Astrocyte of the spinal cord (primary cell): ENCODE results near the gene FAM53C.

Source experiments
- DNase-seq: peaks from one replicate; pipeline ENCODE4 v3.0.0; 2011; ENCODE audit warnings: low read depth, low spot score
- H3K4me3 ChIP-seq: 2 replicates; pipeline ENCODE4 v1.5.1; 2011; ENCODE audit warnings: low read depth, mild to moderate bottlenecking, low read length, moderate library complexity
- CTCF ChIP-seq: IDR thresholded peaks from 2 replicates; pipeline ENCODE4 v1.5.1; 2012; ENCODE audit warnings: low read depth, mild to moderate bottlenecking, low read length, inconsistent platforms
- in situ Hi-C: cut with HindIII; loops from 2 replicates; pipeline ENCODE4 v1.10.0; 2017; ENCODE audit warnings: low sequenced_read_pairs

Gene FAM53C

DNA sequence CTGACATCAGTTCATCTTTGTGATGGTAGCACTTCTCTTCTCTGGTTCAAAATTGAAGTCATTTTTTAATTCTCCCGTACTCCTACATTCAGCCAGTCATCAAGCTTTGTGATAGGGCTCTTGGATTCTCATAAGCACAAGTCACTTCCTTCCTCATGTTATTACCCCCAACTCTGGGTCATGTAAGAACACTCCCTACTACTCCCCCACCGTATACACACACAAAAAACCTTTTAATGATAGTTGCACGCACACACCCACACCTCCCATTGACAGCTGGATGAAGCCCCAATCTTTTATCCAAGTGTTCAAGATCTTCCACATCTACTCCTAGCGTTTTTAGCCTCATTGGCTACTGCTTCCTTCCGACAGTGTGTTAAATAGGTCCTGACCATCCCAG is 31.2 kb downstream of the FAM53C start:
- in situ Hi-C loops: no loop called here
- no peak for TF ChIP-seq CTCF
- no peak overlapping the region for H3K4me3 ChIP-seq
- no peak for DNase-seq

- in situ Hi-C loops: no loop called here
- no peak overlapping the region for H3K4me3 ChIP-seq
- no peak for DNase-seq
- TF ChIP-seq CTCF: no peak
These were observed 31.6 kb downstream of the FAM53C start for GRCh38 chr5:138369706-138370105.

DNA sequence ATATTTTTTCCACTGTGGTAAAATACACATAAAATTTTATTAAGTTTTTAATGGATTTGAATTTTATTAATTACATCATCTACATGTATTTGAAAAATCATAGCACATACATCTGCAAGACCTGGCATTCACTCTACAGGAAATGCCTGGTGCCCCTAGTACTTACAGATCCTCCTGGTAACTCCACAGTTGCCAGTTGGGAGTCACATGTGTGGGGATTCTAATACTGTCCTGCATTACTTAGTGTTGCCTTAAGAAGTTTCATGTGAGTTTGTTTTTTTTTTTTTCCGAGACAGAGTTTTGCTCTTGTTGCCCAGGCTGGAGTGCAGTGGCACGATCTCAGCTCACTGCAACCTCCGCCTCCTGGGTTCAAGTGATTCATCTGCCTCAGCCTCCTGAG is 32.5 kb downstream of the FAM53C start:
- no peak for DNase-seq
- no peak overlapping the region for H3K4me3 ChIP-seq
- no peak for TF ChIP-seq CTCF
- in situ Hi-C loops: no loop called here

DNA sequence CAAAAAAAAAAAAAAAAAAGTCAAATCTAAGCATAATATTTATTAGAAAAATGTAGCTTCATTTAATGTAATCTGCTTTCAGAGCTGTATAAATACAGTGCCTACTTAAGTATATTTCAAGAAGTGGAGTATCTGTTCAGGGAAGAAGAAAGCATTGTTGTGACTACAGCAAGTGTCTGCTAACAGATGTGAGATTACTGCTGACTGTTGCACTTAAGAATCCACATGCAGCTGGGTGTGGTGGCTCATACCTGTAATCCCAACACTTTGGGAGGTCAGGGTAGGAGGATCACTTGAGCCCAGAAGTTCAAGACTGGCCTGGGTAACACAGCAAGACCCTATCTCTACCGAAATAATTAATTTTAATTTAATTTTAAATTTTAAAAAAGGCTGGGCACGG is 33.4 kb downstream of the FAM53C start:
- no peak for TF ChIP-seq CTCF
- in situ Hi-C loops: no loop called here
- DNase-seq: no peak
- H3K4me3 ChIP-seq: no peak overlapping the region

GRCh38 chr5:138372225-138372624 is 34.2 kb downstream of the FAM53C start:
- in situ Hi-C loops: no loop called here
- no peak for DNase-seq
- TF ChIP-seq CTCF: no peak
- H3K4me3 ChIP-seq: no peak overlapping the region

DNA sequence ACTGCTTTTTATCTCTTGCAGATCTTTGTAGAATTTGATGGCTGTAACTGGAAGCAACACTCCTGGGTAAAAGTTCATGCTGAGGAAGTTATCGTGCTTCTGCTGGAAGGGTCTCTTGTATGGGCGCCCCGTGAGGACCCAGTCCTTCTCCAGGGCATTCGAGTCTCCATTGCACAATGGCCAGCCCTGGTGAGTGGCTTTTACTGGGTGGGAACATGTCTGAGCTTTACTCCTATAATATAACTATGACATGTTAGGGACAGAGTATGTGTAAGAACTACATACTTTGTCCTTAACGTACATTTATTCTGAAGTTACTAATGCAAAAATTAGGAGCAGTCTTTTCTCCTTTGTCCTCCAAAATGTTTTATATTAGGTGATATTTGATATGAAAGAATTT is 34.6 kb downstream of the FAM53C start:
- TF ChIP-seq CTCF: no peak
- no peak for DNase-seq
- in situ Hi-C loops: no loop called here

DNA sequence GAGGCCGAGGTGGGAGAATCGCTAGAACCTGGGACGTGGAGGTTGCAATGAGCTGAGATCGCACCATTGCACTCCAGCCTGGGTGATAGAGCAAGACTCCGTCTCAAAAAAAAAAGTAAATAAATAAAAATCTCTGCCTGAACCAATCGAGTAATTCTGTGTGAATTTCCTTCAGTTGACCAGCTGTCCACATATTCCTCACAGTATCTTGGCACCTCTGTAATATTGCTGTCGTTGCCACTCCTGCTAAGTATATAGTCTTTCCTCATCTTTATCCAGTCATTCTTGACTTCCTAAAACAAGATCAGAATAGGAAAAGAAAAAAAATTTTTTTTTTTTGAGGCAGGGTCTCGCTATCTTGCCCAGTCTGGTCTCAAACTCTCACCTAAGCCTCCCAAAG is 44.3 kb downstream of the FAM53C start:
- in situ Hi-C loops: no loop called here
- TF ChIP-seq CTCF: no peak

More for the DNA sequence above, 34.6 kb downstream of the FAM53C start:
- no peak overlapping the region for H3K4me3 ChIP-seq

More for the DNA sequence above, 44.3 kb downstream of the FAM53C start:
- DNase-seq: no peak
- H3K4me3 ChIP-seq: no peak overlapping the region
